Activated CD4-positive, alpha-beta T cell treated with anti-CD3 and anti-CD28 coated beads for 4 hours (primary cell): ENCODE data around the gene RAMP3.
"Not testable (repeated sequence)": the region's sequence is repeated elsewhere in the genome, so short reads cannot be mapped to it uniquely, and the experiment has no call there.

Experiments
- DNase-seq, 2 donors: peaks; one replicate each; pipeline ENCODE4 v3.0.0-alpha.2; 2020

RAMP3 gene

GRCh38 chr7:45157653-45158401 lies at the start of gene RAMP3:
Gene RAMP3 (plus strand): TSS chr7:45157791. CDS start chr7:45157829, 38 bp downstream.
- DNase-seq, result no peak

GRCh38 chr7:45108863-45109262 lies 48.7 kb upstream of the RAMP3 start:
- DNase-seq, result no peak

DNA sequence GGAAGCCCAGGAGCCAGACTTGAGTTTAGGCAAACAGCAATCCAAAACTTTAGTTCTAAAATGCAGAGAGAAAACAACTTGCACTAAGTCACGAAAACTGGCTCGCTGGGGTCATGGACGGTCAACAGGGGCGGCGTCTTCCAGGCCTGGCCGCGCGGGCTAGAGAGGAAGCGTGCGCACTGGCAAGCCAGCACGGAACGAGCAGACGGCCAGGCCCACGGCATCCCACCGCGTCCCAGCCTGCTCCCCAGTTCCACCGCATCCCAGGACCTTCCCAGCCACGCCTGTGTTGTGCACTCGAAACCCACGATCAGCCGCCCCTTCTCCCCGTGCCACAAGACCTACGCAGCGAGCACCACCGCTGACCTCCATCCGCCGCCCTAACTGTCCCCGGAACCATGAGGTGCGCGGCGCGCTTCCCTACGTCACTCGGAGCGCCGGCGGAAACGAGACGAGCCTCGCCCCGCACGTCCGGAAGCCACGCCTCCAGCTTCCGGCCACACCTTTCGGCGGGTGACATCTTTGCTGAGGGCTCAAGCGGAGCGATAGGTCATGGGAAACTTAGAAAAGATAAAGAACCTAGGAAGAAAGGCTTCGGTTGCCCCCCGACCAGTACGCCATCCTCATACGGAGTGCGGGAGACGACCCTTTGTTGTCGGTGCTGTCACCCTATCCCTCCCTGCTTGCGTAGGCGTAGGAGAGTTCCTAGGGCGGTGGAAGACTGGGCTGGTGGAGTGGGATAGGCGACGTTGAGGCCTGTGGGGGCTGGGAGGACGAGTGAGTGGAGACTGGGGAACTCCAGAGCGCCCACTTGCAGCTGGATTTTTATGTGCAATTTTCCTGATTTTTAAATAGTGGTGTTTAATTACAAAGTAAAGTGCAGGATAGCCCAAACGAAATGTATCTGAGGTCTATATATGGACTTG lies 46.0 kb upstream of the RAMP3 start, which contains the start of gene TBRG4:
Gene TBRG4 (minus strand): TSS at position 400 of the 926 bp plus-strand sequence. CDS start 2,460 bp downstream, outside the sequence.
- DNase-seq, result peak; percentile 91 to 92

GRCh38 chr7:45112648-45113047 lies 44.9 kb upstream of the RAMP3 start:
- DNase-seq, result no peak

- DNase-seq, result not testable (repeated sequence)
Observed at GRCh38 chr7:45114257-45114656, 43.3 kb upstream of the RAMP3 start.

DNA sequence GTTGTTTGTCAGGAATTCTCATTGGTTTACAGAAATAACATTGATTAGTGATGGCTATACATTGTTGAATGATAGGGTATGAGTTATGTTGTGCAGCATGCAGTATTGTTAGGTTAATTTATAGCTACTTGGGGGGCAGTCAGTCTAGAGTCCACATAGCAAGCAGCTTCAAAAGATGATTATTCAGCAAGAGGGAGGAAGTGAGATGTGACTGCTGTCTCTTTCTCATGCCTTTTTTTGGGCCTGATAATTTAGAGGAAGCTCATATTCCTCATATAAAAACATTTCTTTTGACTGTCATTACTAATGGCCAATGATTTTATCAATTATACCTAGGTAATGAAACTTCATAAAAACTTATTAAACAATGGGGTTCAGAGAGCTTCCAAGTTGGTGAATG lies 42.7 kb upstream of the RAMP3 start:
- no peak for DNase-seq

- DNase-seq, result no peak
Observed at GRCh38 chr7:45116048-45116447, 41.5 kb upstream of the RAMP3 start.

GRCh38 chr7:45117582-45117981 lies 40.0 kb upstream of the RAMP3 start:
- DNase-seq, result no peak

DNA sequence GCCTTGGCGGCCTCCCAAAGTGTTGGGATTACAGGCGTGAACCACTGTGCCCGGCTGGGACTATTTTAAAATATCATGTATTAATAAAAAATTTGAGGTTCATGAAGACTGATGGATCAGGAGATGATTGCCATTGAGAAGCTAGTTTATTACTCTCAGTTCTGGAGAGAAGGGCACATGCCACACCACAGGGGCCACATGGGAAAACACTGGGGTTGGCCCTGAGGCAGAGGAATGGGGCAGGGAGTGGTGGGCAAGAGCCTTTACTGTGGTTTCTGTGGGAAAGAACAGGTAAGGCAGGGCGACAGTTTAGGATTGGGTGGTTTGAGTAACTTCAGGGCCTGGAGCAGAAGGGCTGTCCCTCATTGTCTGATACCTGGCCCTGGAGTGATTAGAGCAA lies 39.3 kb upstream of the RAMP3 start:
- no peak for DNase-seq

GRCh38 chr7:45118889-45119331 lies 38.7 kb upstream of the RAMP3 start:
- no peak for DNase-seq

DNA sequence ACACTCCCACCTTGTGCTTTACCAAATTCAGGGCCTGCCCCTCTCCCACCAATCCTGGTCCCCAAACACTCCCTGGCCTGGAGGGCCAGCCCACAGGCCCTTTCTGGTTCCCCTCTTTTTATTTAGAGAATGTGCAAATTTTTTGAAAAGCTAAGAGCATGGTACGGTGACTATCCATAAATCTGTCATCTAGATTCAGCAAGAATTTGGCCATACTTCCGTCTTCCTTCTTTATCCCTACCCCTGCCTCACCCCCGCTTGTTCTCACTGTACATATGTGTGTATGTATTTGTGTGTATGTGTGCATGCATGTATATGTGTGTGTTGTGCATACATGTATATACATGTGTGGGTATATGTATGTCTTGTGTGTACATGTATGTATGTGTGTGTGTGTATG lies 38.0 kb upstream of the RAMP3 start:
- no peak for DNase-seq

DNA sequence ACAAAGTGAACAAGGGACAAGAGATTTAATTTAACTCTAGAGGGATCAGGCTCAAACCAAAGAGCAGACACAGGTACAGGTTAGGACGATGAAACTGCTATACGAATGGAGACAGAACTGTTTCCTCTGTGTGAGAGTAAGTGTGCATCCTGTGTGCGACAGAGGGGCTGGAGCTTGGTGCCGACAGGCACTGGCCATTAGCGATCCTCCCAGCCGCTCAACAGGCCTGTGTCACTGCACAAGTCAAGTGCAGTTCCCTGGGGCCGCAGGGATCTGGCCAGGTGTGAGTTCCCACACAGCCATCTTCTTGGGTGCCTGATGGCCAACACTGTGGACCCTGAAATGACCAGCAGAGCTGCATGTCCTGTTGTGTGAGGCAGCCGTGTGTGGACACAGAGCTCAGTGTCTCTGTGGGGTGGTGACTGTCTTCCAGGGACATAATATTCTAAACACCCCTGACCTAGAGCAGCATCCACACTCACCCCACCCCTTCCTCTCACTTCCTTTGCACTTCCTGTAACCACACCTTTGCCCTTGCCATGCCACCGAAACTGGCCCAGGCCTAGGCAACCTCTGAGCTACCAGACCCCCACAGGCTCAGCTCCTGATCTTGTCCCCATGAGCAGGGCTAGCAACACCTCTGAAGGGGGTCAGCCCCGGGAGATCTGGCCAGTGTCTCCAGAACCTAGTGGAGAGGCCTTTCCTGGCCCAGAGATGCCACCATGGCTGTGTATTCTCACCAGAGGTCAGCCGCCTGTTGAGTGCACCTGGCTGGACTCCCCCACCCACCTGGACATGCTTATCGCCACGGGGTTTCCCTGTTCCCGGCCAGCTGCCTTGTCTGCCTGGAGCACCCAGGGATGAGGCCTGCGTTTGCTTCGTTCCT lies 34.4 kb upstream of the RAMP3 start:
- no peak for DNase-seq

GRCh38 chr7:45123913-45124710 lies 33.5 kb upstream of the RAMP3 start:
- DNase-seq, result no peak

DNA sequence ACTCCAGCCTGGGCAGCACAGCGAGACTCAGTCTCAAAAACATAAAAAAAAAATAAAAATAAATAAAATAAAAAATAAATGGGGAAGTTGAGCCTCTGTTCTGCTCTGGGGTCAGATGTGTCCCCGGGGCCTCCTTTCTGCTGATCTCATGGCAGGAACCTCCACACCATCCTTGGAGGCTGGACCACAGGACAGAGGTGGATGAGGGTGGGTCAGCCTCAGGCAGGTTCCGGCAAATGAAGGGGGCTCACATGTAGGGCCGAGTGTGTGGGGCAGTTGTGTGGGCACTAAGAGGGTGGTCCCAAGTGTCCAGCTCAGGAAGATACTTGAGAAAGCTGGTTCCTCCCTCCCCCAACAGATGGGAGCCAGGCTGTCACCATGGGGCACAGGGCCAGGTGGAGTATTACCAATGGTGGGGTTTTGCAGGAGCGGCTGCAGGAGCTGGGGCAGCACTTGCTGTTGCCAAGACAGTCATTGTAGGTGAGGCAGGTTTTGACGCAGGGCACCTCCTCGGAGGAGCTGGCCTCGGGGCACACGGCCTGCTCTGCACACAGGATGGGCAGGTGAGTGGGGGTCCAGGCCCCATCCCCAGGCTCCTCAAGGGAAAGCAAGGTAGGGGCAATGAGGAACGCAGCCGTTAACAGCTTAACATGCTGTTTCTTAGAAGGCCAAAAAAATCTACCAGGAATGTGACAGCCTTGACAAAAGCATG lies 32.2 kb upstream of the RAMP3 start:
- DNase-seq, result no peak

GRCh38 chr7:45126201-45126600 lies 31.4 kb upstream of the RAMP3 start:
- no peak for DNase-seq

- no peak for DNase-seq
Observed at GRCh38 chr7:45126920-45127319, 30.7 kb upstream of the RAMP3 start.

DNA sequence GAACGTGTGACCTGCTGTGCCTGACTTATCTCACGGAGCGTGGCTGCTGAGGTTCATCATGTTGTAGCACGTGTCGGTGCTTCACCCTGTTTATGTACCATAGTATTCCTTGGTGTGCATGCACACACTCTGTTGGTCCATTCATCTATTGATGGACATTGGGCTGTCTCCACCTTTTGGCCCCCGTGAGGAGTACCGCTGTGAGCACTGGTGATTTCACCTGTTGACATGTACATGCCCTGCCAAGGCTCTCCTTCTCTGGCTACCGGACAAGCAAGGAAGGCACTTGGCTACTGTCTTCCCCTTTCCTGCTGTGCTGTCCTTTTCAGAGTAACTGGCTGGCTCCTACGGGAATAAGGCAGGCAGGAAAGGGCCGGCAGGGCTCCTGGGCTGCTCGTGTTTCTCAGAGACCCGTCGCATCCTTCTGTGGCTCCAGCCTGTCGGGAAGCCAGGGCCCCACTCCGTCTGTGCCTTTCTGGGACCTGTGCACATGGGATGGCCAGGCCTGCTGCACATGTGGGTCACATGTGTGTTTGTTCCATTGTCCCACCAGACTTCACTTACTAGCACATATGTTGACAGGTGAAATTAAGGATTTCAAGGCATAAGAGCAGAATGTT lies 28.3 kb upstream of the RAMP3 start:
- DNase-seq, result no peak

- DNase-seq, result no peak
Observed at GRCh38 chr7:45129906-45130305, 27.7 kb upstream of the RAMP3 start.

DNA sequence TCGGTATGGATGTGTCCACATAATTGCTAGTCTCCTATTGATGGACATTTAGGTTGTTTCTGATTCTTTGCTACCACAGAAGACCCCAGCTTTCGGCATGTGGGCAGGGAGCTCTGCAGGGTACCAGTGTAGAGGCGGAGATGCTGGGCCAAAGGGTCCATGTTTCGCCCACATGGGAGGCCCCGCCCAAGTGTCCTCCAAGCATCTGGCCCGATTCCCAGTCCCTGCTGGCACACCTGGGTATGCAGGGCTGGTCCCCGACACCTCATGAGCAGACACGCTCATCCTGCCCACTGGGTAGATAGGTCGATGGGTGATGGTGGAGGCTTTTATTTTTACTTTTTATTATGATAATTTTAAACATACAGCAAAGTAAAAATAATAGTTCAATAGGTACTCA lies 26.7 kb upstream of the RAMP3 start:
- no peak for DNase-seq

GRCh38 chr7:45131891-45132290 lies 25.7 kb upstream of the RAMP3 start:
- DNase-seq, result no peak
